IMR-90 (cell line): ENCODE results near the gene BDNF. TPM values are rescaled to one million over a fixed set of nuclear protein-coding genes. Genes with fewer than 3 reads are reported as not detected.

ENCODE experiments used
- ATAC-seq: fragments of 200-7000 bp; cut with Tn5 transposase; 2 replicates; pipeline ENCODE4 v1.9.1; 2020; ENCODE audit warnings: low read depth, mild to moderate bottlenecking, moderate library complexity
- BruUV-seq: library from RNA; stranded (reverse); fragments of 400-500 nt; replicated peaks from 2 replicates; lab custom pipeline; 2021; lab: Mats Ljungman, UMichigan
- CTCF ChIA-PET: fragments of 300-600 bp; formaldehyde crosslinking; extraction: SDS; loops from one replicate; lab custom pipeline; 2021; ENCODE audit warnings: antibody characterized with exemption; lab: Yijun Ruan, JAX
- POLR2A ChIA-PET: fragments of 300-600 bp; sonication (Branson Sonifier 250); formaldehyde crosslinking; loops from one replicate; lab custom pipeline; 2022; ENCODE audit warnings: antibody characterized with exemption; ENCODE audit not compliant: unreplicated experiment; lab: Charles Lee
- DNase-seq: peaks from one replicate; pipeline ENCODE4 v3.0.0; 2013
- H2AFZ ChIP-seq: replicated peaks from 2 replicates; pipeline ENCODE3; 2013; ENCODE audit warnings: low read length, mild to moderate bottlenecking; ENCODE audit not compliant: poor library complexity
- H2AK5ac ChIP-seq: 2 replicates; pipeline ENCODE4 v1.6.1; 2013; ENCODE audit warnings: low read depth, low read length, inconsistent platforms
- H2AK9ac ChIP-seq: replicated peaks from 2 replicates; pipeline ENCODE3; 2013; ENCODE audit warnings: mild to moderate bottlenecking, low read depth, low read length, moderate library complexity; ENCODE audit not compliant: poor library complexity
- H2BK120ac ChIP-seq: 2 replicates; pipeline ENCODE4 v1.6.1; 2013; ENCODE audit warnings: low read depth, low read length, inconsistent platforms
- H2BK15ac ChIP-seq: 3 replicates; pipeline ENCODE4 v1.6.1; 2013; ENCODE audit warnings: low read depth, low read length, inconsistent platforms
- H2BK20ac ChIP-seq: 2 replicates; pipeline ENCODE4 v1.6.1; 2013; ENCODE audit warnings: low read depth, mild to moderate bottlenecking, inconsistent platforms, low read length, moderate library complexity
- H2BK5ac ChIP-seq: 2 replicates; pipeline ENCODE4 v1.6.1; 2013; ENCODE audit warnings: mild to moderate bottlenecking, low read depth, low read length, inconsistent platforms; ENCODE audit not compliant: poor library complexity, severe bottlenecking
- H3K14ac ChIP-seq: replicated peaks from 2 replicates; pipeline ENCODE4 v1.6.1; 2013; ENCODE audit warnings: low read depth, low read length, inconsistent platforms
- H3K18ac ChIP-seq: 2 replicates; pipeline ENCODE4 v1.6.1; 2013; ENCODE audit warnings: low read depth, low read length, control low read depth
- H3K23ac ChIP-seq: 2 replicates; pipeline ENCODE4 v1.6.1; 2013; ENCODE audit warnings: low read depth, low read length, inconsistent platforms
- H3K27ac ChIP-seq: 2 replicates; pipeline ENCODE4 v1.5.1; 2013; ENCODE audit warnings: mild to moderate bottlenecking, control low read depth, low read length; ENCODE audit not compliant: insufficient read depth
- H3K27me3 ChIP-seq: 2 replicates; pipeline ENCODE4 v1.6.1; 2013; ENCODE audit warnings: low read length; ENCODE audit not compliant: control insufficient read depth, insufficient read depth
- H3K36me3 ChIP-seq: 2 replicates; pipeline ENCODE4 v1.6.1; 2013; ENCODE audit warnings: low read length, mixed read lengths; ENCODE audit not compliant: control insufficient read depth, insufficient read depth
- H3K4ac ChIP-seq: 2 replicates; pipeline ENCODE4 v1.6.1; 2013; ENCODE audit warnings: low read depth, low read length, inconsistent platforms
- H3K4me1 ChIP-seq: 2 replicates; pipeline ENCODE4 v1.6.1; 2013; ENCODE audit warnings: low read length, mixed read lengths; ENCODE audit not compliant: control insufficient read depth, insufficient read depth
- H3K4me2 ChIP-seq: 2 replicates; pipeline ENCODE4 v1.6.1; 2013; ENCODE audit warnings: low read depth, mild to moderate bottlenecking, control low read depth, low read length, moderate library complexity
- H3K4me3 ChIP-seq: 2 replicates; pipeline ENCODE4 v1.5.1; 2013; ENCODE audit warnings: low read depth, mild to moderate bottlenecking, control low read depth, low read length, moderate library complexity; ENCODE audit not compliant: insufficient read depth
- H3K56ac ChIP-seq: 2 replicates; pipeline ENCODE4 v1.6.1; 2013; ENCODE audit warnings: low read length, inconsistent platforms; ENCODE audit not compliant: insufficient read depth; ENCODE audit errors: extremely low read depth
- H3K79me1 ChIP-seq, 2 experiments: 2 replicates each; pipeline ENCODE4 v1.6.1; 2013; ENCODE audit warnings: low read length in 2 of 2, inconsistent platforms in 1 of 2, low read depth in 1 of 2
- H3K9ac ChIP-seq: 2 replicates; pipeline ENCODE4 v1.6.1; 2013; ENCODE audit warnings: low read depth, low read length, control low read depth
- H3K9me1 ChIP-seq: 2 replicates; pipeline ENCODE4 v1.6.1; 2013; ENCODE audit warnings: low read length, inconsistent platforms; ENCODE audit not compliant: insufficient read depth
- H3K9me3 ChIP-seq: 2 replicates; pipeline ENCODE4 v1.6.1; 2013; ENCODE audit warnings: low read length; ENCODE audit not compliant: control insufficient read depth, insufficient read depth
- H4K20me1 ChIP-seq: 2 replicates; pipeline ENCODE4 v1.6.1; 2013; ENCODE audit warnings: low read length, inconsistent platforms; ENCODE audit not compliant: insufficient read depth
- H4K5ac ChIP-seq: 2 replicates; pipeline ENCODE4 v1.6.1; 2013; ENCODE audit warnings: mild to moderate bottlenecking, low read depth, low read length, control low read depth
- H4K8ac ChIP-seq, 2 experiments: 2 replicates each; pipeline ENCODE4 v1.6.1; 2013; ENCODE audit warnings: low read depth in 2 of 2, low read length in 2 of 2, control low read depth in 1 of 2, inconsistent platforms in 1 of 2
- H4K91ac ChIP-seq: 2 replicates; pipeline ENCODE4 v1.6.1; 2013; ENCODE audit warnings: low read depth, low read length, inconsistent platforms; ENCODE audit not compliant: insufficient read depth
- BHLHE40 ChIP-seq: fragments of 150-350 bp; IDR thresholded peaks from 2 replicates; pipeline ENCODE4 v1.6.1; 2016; ENCODE audit warnings: mild to moderate bottlenecking, low read depth, low read length
- ELK1 ChIP-seq: fragments of 150-350 bp; IDR thresholded peaks from 2 replicates; pipeline ENCODE4 v1.6.1; 2016; ENCODE audit warnings: low read depth, mild to moderate bottlenecking, low read length, moderate library complexity, borderline replicate concordance
- MAFK ChIP-seq: IDR thresholded peaks from 2 replicates; pipeline ENCODE4 v1.6.1; 2012; ENCODE audit warnings: low read depth, low read length, improper control_type of control experiment
- MAZ ChIP-seq: IDR thresholded peaks from 2 replicates; pipeline ENCODE4 v1.6.1; 2012; ENCODE audit warnings: low read depth, mild to moderate bottlenecking, low read length, improper control_type of control experiment, moderate library complexity, borderline replicate concordance
- MXI1 ChIP-seq: IDR thresholded peaks from 2 replicates; pipeline ENCODE4 v1.6.1; 2012; ENCODE audit warnings: low read depth, mild to moderate bottlenecking, low read length, moderate library complexity, borderline replicate concordance
- NFE2L2 ChIP-seq: fragments of 150-350 bp; IDR thresholded peaks from 2 replicates; pipeline ENCODE4 v1.6.1; 2016; ENCODE audit warnings: low read depth, mild to moderate bottlenecking, low read length
- POLR2A ChIP-seq: IDR thresholded peaks from 2 replicates; pipeline ENCODE4 v1.6.1; 2012; ENCODE audit warnings: mild to moderate bottlenecking, low read depth, low read length
- RAD21 ChIP-seq: IDR thresholded peaks from 2 replicates; pipeline ENCODE4 v1.6.1; 2012; ENCODE audit warnings: low read length, improper control_type of control experiment
- RCOR1 ChIP-seq: IDR thresholded peaks from 2 replicates; pipeline ENCODE4 v1.6.1; 2012; ENCODE audit warnings: mild to moderate bottlenecking, low read length, improper control_type of control experiment; ENCODE audit not compliant: insufficient replicate concordance
- RFX5 ChIP-seq: IDR thresholded peaks from 2 replicates; pipeline ENCODE4 v1.8.0; 2012; ENCODE audit warnings: low read depth, mild to moderate bottlenecking, low read length, moderate library complexity
- USF2 ChIP-seq: fragments of 150-350 bp; IDR thresholded peaks from 2 replicates; pipeline ENCODE4 v1.6.1; 2017; ENCODE audit warnings: mild to moderate bottlenecking, antibody characterized with exemption, low read length, low read depth
- dilution Hi-C: fragments of 300-500 bp; cut with HindIII; formaldehyde crosslinking; loops from one replicate; pipeline ENCODE4 v1.14.3; 2018; ENCODE audit warnings: low sequenced_read_pairs; ENCODE audit not compliant: unreplicated experiment
- in situ Hi-C: fragments of 300-500 bp; cut with MboI; formaldehyde crosslinking; loops from 3 replicates; pipeline ENCODE4 v1.14.3; 2019; ENCODE audit warnings: low sequenced_read_pairs, inconsistent platforms, mixed read lengths
- intact Hi-C: fragments of 100-400 bp; cut with micrococcal nuclease; formaldehyde crosslinking; loops from 2 replicates; pipeline ENCODE4 v1.10.0; 2022
- polyA plus RNA-seq, 3 experiments: library from polyadenylated mRNA; depleted of rRNA; stranded (reverse); fragments of >200 nt; gene quantifications; 2 replicates each; pipeline ENCODE4 v1.2.3, GENCODE V29; 2012; ENCODE audit warnings: low replicate concordance in 1 of 3
- total RNA-seq: library from RNA; depleted of rRNA; stranded (reverse); fragments of >200 nt; gene quantifications from 2 replicates; pipeline ENCODE4 v1.2.3, GENCODE V29; 2012

Gene BDNF
- total and polyA plus RNA-seq, 2 of the 4 experiments (the other 2 are of a cell fraction) = 94.8 to 152 TPM

- H3K4me2 ChIP-seq = no peak overlapping the region
- POLR2A ChIA-PET = no interaction called here
These were observed 89.3 kb downstream of the BDNF start for GRCh38 chr11:27610946-27611345.

More at GRCh38 chr11:27610946-27611345, 89.3 kb downstream of the BDNF start:
- no peak overlapping the region for H4K8ac ChIP-seq
- no peak overlapping the region for H2BK5ac ChIP-seq
- no peak overlapping the region for H3K14ac ChIP-seq
- H3K56ac ChIP-seq = no peak overlapping the region
- no peaks in the 10 kb centered on the region for H3K79me1 ChIP-seq
- H4K20me1 ChIP-seq = no peaks in the 10 kb centered on the region
- H3K23ac ChIP-seq = no peak overlapping the region
- BruUV-seq = no TSS peak
- CTCF ChIA-PET = no interaction called here
- no peak overlapping the region for H3K4ac ChIP-seq
- TF ChIP-seq ELK1 = no peak
- TF ChIP-seq BHLHE40 = no peak
- TF ChIP-seq POLR2A = no peak
- TF ChIP-seq NFE2L2 = no peak
- no peak for TF ChIP-seq RAD21
- no peak for TF ChIP-seq USF2
- no peak for TF ChIP-seq MAZ
- no peak for TF ChIP-seq RCOR1
- TF ChIP-seq MXI1 = no peak
- TF ChIP-seq MAFK = no peak
- TF ChIP-seq RFX5 = no peak
- H3K9me1 ChIP-seq = no peaks in the 10 kb centered on the region
- no peak for ATAC-seq
- H2AK9ac ChIP-seq = no peak overlapping the region
- H3K9ac ChIP-seq = no peak overlapping the region
- H3K18ac ChIP-seq = no peak overlapping the region
- H2BK20ac ChIP-seq = no peak overlapping the region
- H3K9me3 ChIP-seq = no peaks in the 10 kb centered on the region
- peaks cover 2% of the 10 kb centered on the region for H3K4me1 ChIP-seq
- dilution Hi-C loops = no loop called here
- in situ Hi-C loops = no loop called here
- H4K91ac ChIP-seq = no peak overlapping the region
- H4K5ac ChIP-seq = no peak overlapping the region
- H3K27me3 ChIP-seq = no peaks in the 10 kb centered on the region
- no peak overlapping the region for H3K27ac ChIP-seq
- no peak overlapping the region for H2AFZ ChIP-seq
- H2BK120ac ChIP-seq = no peak overlapping the region
- H2AK5ac ChIP-seq = no peak overlapping the region
- no peak for DNase-seq
- intact Hi-C loops = no loop called here
- no peaks in the 10 kb centered on the region for H3K36me3 ChIP-seq
- H3K4me3 ChIP-seq = no peak overlapping the region
- H2BK15ac ChIP-seq = no peak overlapping the region
